ENCODE results near the gene MORN4. TPM values are rescaled to one million over a fixed set of nuclear protein-coding genes. Genes with fewer than 3 reads are reported as not detected.

MORN4 gene
- total and polyA plus RNA-seq, 2 of the 13 experiments (the other 11 are each of a cell fraction or from before 2014, with no cell fraction given): 3.4 to 9.1 TPM

- TF ChIP-seq SRSF4 (IDR thresholded peaks at IDR 0.05; ENCODE audit: low read depth, low read length, poor library complexity, severe bottlenecking) (no peak), ZFP62 (CRISPR knock-in tag; IDR thresholded peaks at IDR 0.05) (no peak), TOPORS (CRISPR knock-in tag; IDR thresholded peaks at IDR 0.05) (no peak)
Measured at GRCh38 chr10:97566336-97566996, 66.8 kb downstream of the MORN4 start (continued).

- no peak for ATAC-seq
- intact Hi-C loops (cut with micrococcal nuclease; ENCODE audit: unreplicated experiment) (no loop called here), in situ Hi-C loops (cut with HindIII; ENCODE audit: extremely low pct_ligation_motif_present, low pct_unique_long_range_greater_than_20kb) (no loop called here)
- CTCF ChIA-PET (ENCODE audit: low intra/inter-chr PET ratio, low total read pairs): no interaction called here
- BruUV-seq (replicated peaks): no TSS peak
- Histone ChIP-seq H3K4me3 (replicated peaks in 1 of 3; ENCODE audit: insufficient read depth in 1 of 3, low read depth in 2 of 3, low read length in 3 of 3) (no peak overlapping the region), H3K9me3 (ENCODE audit: low read length) (no peaks in the 10 kb centered on the region), H3K27me3 (ENCODE audit: control insufficient read depth in 1 of 2, insufficient read depth in 2 of 2, low read length in 2 of 2) (no peaks in the 10 kb centered on the region), H3K4me1 (ENCODE audit: insufficient read depth, low read length) (peaks cover 15% of the 10 kb centered on the region; the same call in 1 of the 2 replicates), H3K27ac (ENCODE audit: extremely low read length, insufficient read depth, low read length) (no peak overlapping the region), H4K20me1 (ENCODE audit: insufficient read depth, low read length) (no peaks in the 10 kb centered on the region), H3K36me3 (replicated peaks in 1 of 2; ENCODE audit: control insufficient read depth in 1 of 2, insufficient read depth in 2 of 2, low read length in 2 of 2) (peaks cover 1 to 8% of the 10 kb centered on the region in 2 experiments; a peak in 3 of 5 replicates), H2AFZ (ENCODE audit: low read length) (no peak overlapping the region), H3K4me2 (ENCODE audit: low read depth, low read length) (no peak overlapping the region), H3K9ac (ENCODE audit: insufficient read depth, low read depth, low read length) (no peak overlapping the region), H3K79me2 (ENCODE audit: insufficient read depth, low read length) (no peaks in the 10 kb centered on the region)
- TF ChIP-seq PRMT3 (CRISPR knock-in tag; IDR thresholded peaks at IDR 0.05; ENCODE audit: borderline replicate concordance, low read depth) (no peak), MXI1 (IDR thresholded peaks at IDR 0.05; ENCODE audit: borderline replicate concordance, low read depth, low read length) (no peak), IKZF5 (CRISPR knock-in tag; IDR thresholded peaks at IDR 0.05) (no peak), MEIS1 (CRISPR knock-in tag; IDR thresholded peaks at IDR 0.05; ENCODE audit: borderline replicate concordance) (no peak), ARID3A (IDR thresholded peaks at IDR 0.05; ENCODE audit: low read depth, low read length) (no peak)
- POLR2A ChIA-PET: interaction anchor here (1.1 kb wide), 1 partner anchor 75 kb away, joined by 3 read pairs; the partner anchor contains the start of gene PI4K2A
- WGBS (ENCODE audit: low lambda C conversion rate): 83% methylated on average over 4 of the region's 4 CpGs
- no peak for FAIRE-seq
- DNase-seq (ENCODE audit: low spot score): no peak
Measured at GRCh38 chr10:97564776-97565175, 68.5 kb downstream of the MORN4 start.

Other genes starting within 250 kb of the MORN4 start
- gene RRP12, start 232.2 kb downstream of the MORN4 start, total RNA-seq (2016; rRNA removed; fragmentation: Illumina TruSeq; extraction: Trizol): 30.6 and 39.4 TPM in 2 replicates
- gene RRP12, start 232.2 kb downstream of the MORN4 start, polyA plus RNA-seq (2011; rRNA removed): 13.2 and 18.6 TPM in 2 replicates
- 354 and 442 TPM in 2 replicates for gene PGAM1, start 207.3 kb downstream of the MORN4 start, total RNA-seq (2016; rRNA removed; fragmentation: Illumina TruSeq; extraction: Trizol)
- 403 and 483 TPM in 2 replicates for gene PGAM1, start 207.3 kb downstream of the MORN4 start, polyA plus RNA-seq (2011; rRNA removed)
- gene EXOSC1, start 187.5 kb downstream of the MORN4 start, total RNA-seq (2016; rRNA removed; fragmentation: Illumina TruSeq; extraction: Trizol): 39.9 and 47.6 TPM in 2 replicates
- 36.3 and 38.0 TPM in 2 replicates for gene EXOSC1, start 187.5 kb downstream of the MORN4 start, polyA plus RNA-seq (2011; rRNA removed)
- 30.2 and 41.8 TPM in 2 replicates for gene ZDHHC16, start 187.3 kb downstream of the MORN4 start, total RNA-seq (2016; rRNA removed; fragmentation: Illumina TruSeq; extraction: Trizol)
- 40.8 and 49.4 TPM in 2 replicates for gene ZDHHC16, start 187.3 kb downstream of the MORN4 start, polyA plus RNA-seq (2011; rRNA removed)
- 76.4 and 95.9 TPM in 2 replicates for gene MMS19, start 135.1 kb downstream of the MORN4 start, total RNA-seq (2016; rRNA removed; fragmentation: Illumina TruSeq; extraction: Trizol)
- gene MMS19, start 135.1 kb downstream of the MORN4 start, polyA plus RNA-seq (2011; rRNA removed): 106 and 107 TPM in 2 replicates
- gene UBTD1, start 134.6 kb downstream of the MORN4 start, total RNA-seq (2016; rRNA removed; fragmentation: Illumina TruSeq; extraction: Trizol): 5.8 and 7.9 TPM in 2 replicates
- gene UBTD1, start 134.6 kb downstream of the MORN4 start, polyA plus RNA-seq (2011; rRNA removed): 10.0 and 11.4 TPM in 2 replicates
- not detected in 2 replicates for gene ANKRD2, start 60.7 kb downstream of the MORN4 start, total RNA-seq (2016; rRNA removed; fragmentation: Illumina TruSeq; extraction: Trizol)
- gene ANKRD2, start 60.7 kb downstream of the MORN4 start, polyA plus RNA-seq (2011; rRNA removed): not detected in 2 replicates
- 18.8 and 19.5 TPM in 2 replicates for gene HOGA1, start 49.1 kb downstream of the MORN4 start, total RNA-seq (2016; rRNA removed; fragmentation: Illumina TruSeq; extraction: Trizol)
- gene HOGA1, start 49.1 kb downstream of the MORN4 start, polyA plus RNA-seq (2011; rRNA removed): 7.1 and 7.6 TPM in 2 replicates
- gene C10orf62, start 43.8 kb downstream of the MORN4 start, total RNA-seq (2016; rRNA removed; fragmentation: Illumina TruSeq; extraction: Trizol): 0.28 and 1.6 TPM in 2 replicates
- gene C10orf62, start 43.8 kb downstream of the MORN4 start, polyA plus RNA-seq (2011; rRNA removed): 0.61 and 0.74 TPM in 2 replicates
- gene PI4K2A, start 7.2 kb upstream of the MORN4 start, total RNA-seq (2016; rRNA removed; fragmentation: Illumina TruSeq; extraction: Trizol): 14.3 and 16.6 TPM in 2 replicates
- gene PI4K2A, start 7.2 kb upstream of the MORN4 start, polyA plus RNA-seq (2011; rRNA removed): 10.9 and 12.3 TPM in 2 replicates
- gene AVPI1, start 53.7 kb upstream of the MORN4 start, total RNA-seq (2016; rRNA removed; fragmentation: Illumina TruSeq; extraction: Trizol): 39.8 and 47.6 TPM in 2 replicates
- gene AVPI1, start 53.7 kb upstream of the MORN4 start, polyA plus RNA-seq (2011; rRNA removed): 60.6 and 61.2 TPM in 2 replicates
- not detected in 2 replicates for gene MARVELD1, start 80.2 kb upstream of the MORN4 start, total RNA-seq (2016; rRNA removed; fragmentation: Illumina TruSeq; extraction: Trizol)
- gene MARVELD1, start 80.2 kb upstream of the MORN4 start, polyA plus RNA-seq (2011; rRNA removed): 0.08 TPM in 1 of 2 replicates, not detected in the other
- 6.1 and 19.7 TPM in 2 replicates for gene ZFYVE27, start 103.6 kb upstream of the MORN4 start, total RNA-seq (2016; rRNA removed; fragmentation: Illumina TruSeq; extraction: Trizol)
- gene ZFYVE27, start 103.6 kb upstream of the MORN4 start, polyA plus RNA-seq (2011; rRNA removed): 20.5 and 26.9 TPM in 2 replicates
- 0.83 and 1.7 TPM in 2 replicates for gene SFRP5, start 138.5 kb upstream of the MORN4 start, total RNA-seq (2016; rRNA removed; fragmentation: Illumina TruSeq; extraction: Trizol)
- gene SFRP5, start 138.5 kb upstream of the MORN4 start, polyA plus RNA-seq (2011; rRNA removed): 0.16 and 0.32 TPM in 2 replicates
- gene GOLGA7B, start 216.3 kb upstream of the MORN4 start, total RNA-seq (2016; rRNA removed; fragmentation: Illumina TruSeq; extraction: Trizol): not detected in 2 replicates
- not detected in 2 replicates for gene GOLGA7B, start 216.3 kb upstream of the MORN4 start, polyA plus RNA-seq (2011; rRNA removed)

All from HepG2 (cell line).